ENCODE results near the gene ZBTB40. TPM values are rescaled to one million over a fixed set of nuclear protein-coding genes. Genes with fewer than 3 reads are reported as not detected.

Gene ZBTB40
- total RNA-seq, 6 experiments from 2014 or later: 6.2 to 7.6 (median 7.0) TPM

- no peak for ATAC-seq
- intact Hi-C loops (cut with DNase I): no loop called here
- Histone ChIP-seq H3K36me3 (no peaks in the 10 kb centered on the region), H3K4me3 (no peak overlapping the region), H3K9me3 (no peaks in the 10 kb centered on the region), H3K4me1 (peaks cover 0 to 26% (median 12%) of the 10 kb centered on the region in 4 donors), H3K27me3 (no peaks in the 10 kb centered on the region), H3K27ac (no peak overlapping the region)
- DNase-seq: no peak
- 84% methylated on average over 4 of the region's 4 CpGs for WGBS (ENCODE audit: insufficient coverage, low coverage, low lambda C conversion rate, missing lambda C conversion rate)
- TF ChIP-seq POLR2A (IDR thresholded peaks at IDR 0.05) (no peak), CTCF (IDR thresholded peaks at IDR 0.05) (no peak)
Measured at GRCh38 chr1:22470227-22470626, 18.6 kb downstream of the ZBTB40 start.

- H3K4me3 ChIP-seq: no peak overlapping the region
- no peak for TF ChIP-seq POLR2A (IDR thresholded peaks at IDR 0.05)
- no peak for TF ChIP-seq CTCF (IDR thresholded peaks at IDR 0.05)
- no peaks in the 10 kb centered on the region for H3K36me3 ChIP-seq
- H3K4me1 ChIP-seq: peaks cover 0 to 26% (median 12%) of the 10 kb centered on the region in 4 donors
- intact Hi-C loops (cut with DNase I): no loop called here
- H3K27ac ChIP-seq: no peak overlapping the region
- WGBS (ENCODE audit: insufficient coverage, low coverage, low lambda C conversion rate, missing lambda C conversion rate): 54% methylated on average over 2 of the region's 2 CpGs
- DNase-seq: peak in 2 of 3 donors; percentile 37 to 80
- no peaks in the 10 kb centered on the region for H3K27me3 ChIP-seq
- ATAC-seq: peak; percentile 23 to 76 (median 68)
- H3K9me3 ChIP-seq: no peaks in the 10 kb centered on the region
Measured at GRCh38 chr1:22471078-22471477, 19.4 kb downstream of the ZBTB40 start.

- H3K9me3 ChIP-seq: no peaks in the 10 kb centered on the region
- no peak overlapping the region for H3K4me3 ChIP-seq
- no peaks in the 10 kb centered on the region for H3K36me3 ChIP-seq
- TF ChIP-seq POLR2A (IDR thresholded peaks at IDR 0.05) (no peak), CTCF (IDR thresholded peaks at IDR 0.05) (no peak)
- no peaks in the 10 kb centered on the region for H3K27me3 ChIP-seq
- WGBS (ENCODE audit: insufficient coverage, low coverage, low lambda C conversion rate, missing lambda C conversion rate): 83% methylated on average over 3 of the region's 7 CpGs
- no peak for ATAC-seq
- H3K27ac ChIP-seq: no peak overlapping the region
- DNase-seq: no peak
- peaks cover 0 to 26% (median 12%) of the 10 kb centered on the region in 4 donors for H3K4me1 ChIP-seq
- intact Hi-C loops (cut with DNase I): no loop called here
Measured at GRCh38 chr1:22471610-22472009, 20.0 kb downstream of the ZBTB40 start.

GRCh38 chr1:22472596-22472995 is 20.9 kb downstream of the ZBTB40 start:
- peaks cover 0 to 26% (median 12%) of the 10 kb centered on the region in 4 donors for H3K4me1 ChIP-seq

More at GRCh38 chr1:22472596-22472995, 20.9 kb downstream of the ZBTB40 start:
- no peaks in the 10 kb centered on the region for H3K27me3 ChIP-seq
- peak overlapping the region in 2 of 3 donors; percentile 55 to 68 for H3K27ac ChIP-seq
- no peak for TF ChIP-seq CTCF (IDR thresholded peaks at IDR 0.05)
- TF ChIP-seq POLR2A (IDR thresholded peaks at IDR 0.05): no peak
- H3K36me3 ChIP-seq: no peaks in the 10 kb centered on the region
- 50% methylated on average over 1 of the region's 2 CpGs for WGBS (ENCODE audit: insufficient coverage, low coverage, low lambda C conversion rate, missing lambda C conversion rate)
- intact Hi-C loops (cut with DNase I): no loop called here
- no peak overlapping the region for H3K4me3 ChIP-seq
- ATAC-seq (peak; percentile 73 to 95 (median 89)), DNase-seq (peak in 1 of 3 donors; percentile 86)
- no peaks in the 10 kb centered on the region for H3K9me3 ChIP-seq
